Measurements from ENCODE around the gene DDOST. TPM values are rescaled to one million over a fixed set of nuclear protein-coding genes. Genes with fewer than 3 reads are reported as not detected.

Gene DDOST
- total and polyA plus RNA-seq, 2 donors from 2014 or later, result 146 to 206 TPM

DNA sequence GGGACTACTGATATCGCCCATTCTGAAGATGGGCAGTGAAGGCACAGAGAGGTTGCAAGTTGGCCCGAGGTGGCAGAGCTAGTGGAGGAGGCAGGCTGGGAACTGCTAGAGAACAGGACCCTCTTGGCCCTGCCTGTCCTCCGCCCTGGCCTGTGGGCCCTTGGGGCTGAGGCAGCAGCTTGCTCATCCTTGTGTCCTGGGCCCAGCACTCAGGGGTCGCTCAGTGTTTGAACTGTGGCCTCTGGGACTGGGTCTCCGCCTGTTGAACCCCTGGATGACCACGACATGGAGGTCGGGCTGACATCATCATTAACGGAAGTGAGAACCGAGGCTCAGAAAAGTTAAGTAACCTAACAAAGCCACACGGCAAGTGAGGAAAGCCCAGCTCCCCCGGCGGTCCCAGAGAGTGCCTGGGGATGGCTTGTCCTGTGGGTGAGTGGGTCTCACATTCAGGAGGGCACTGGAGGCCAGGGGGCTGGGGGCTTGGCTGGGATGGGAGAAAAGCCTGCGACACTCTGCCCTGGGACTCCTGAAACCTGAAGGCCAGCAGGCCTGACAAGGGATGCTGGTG, 23.0 kb upstream of the DDOST start:
- Histone ChIP-seq H3K36me3 (ENCODE audit: control insufficient read depth in 2 of 3, insufficient read depth in 3 of 3, low read length in 3 of 3) (no peaks in the 10 kb centered on the region), H3K9me3 (ENCODE audit: control insufficient read depth in 2 of 3, insufficient read depth in 1 of 3, low read length in 3 of 3) (no peaks in the 10 kb centered on the region), H3K27ac (ENCODE audit: low read depth in 2 of 2, low read length in 2 of 2) (peak overlapping the region; percentile 76 to 88), H3K4me1 (ENCODE audit: control insufficient read depth in 2 of 3, insufficient read depth in 2 of 3, low read depth in 1 of 3, low read length in 3 of 3) (peaks cover 0 to 3% (median 0%) of the 10 kb centered on the region in 3 donors), H3K4me3 (ENCODE audit: low read length in 3 of 3) (peak overlapping the region in 1 of 3 donors; percentile 55), H3K9ac (ENCODE audit: low read length in 3 of 3) (peak overlapping the region in 1 of 3 donors; percentile 40), H3K27me3 (ENCODE audit: control insufficient read depth, insufficient read depth, low read length) (no peaks in the 10 kb centered on the region)
- TF ChIP-seq CTCF (IDR thresholded peaks at IDR 0.05; ENCODE audit: borderline replicate concordance, extremely low read depth, insufficient read depth), result no peak
- DNase-seq (no peak), FAIRE-seq (no peak)
- intact Hi-C loops (cut with DNase I), result no loop called here

GRCh38 chr1:20683614-20684013, 22.4 kb upstream of the DDOST start:
- H3K4me3 ChIP-seq (ENCODE audit: low read length in 3 of 3), result no peak overlapping the region
- FAIRE-seq, result no peak
- TF ChIP-seq CTCF (IDR thresholded peaks at IDR 0.05; ENCODE audit: borderline replicate concordance, extremely low read depth, insufficient read depth), result no peak
- H3K9ac ChIP-seq (ENCODE audit: low read length in 3 of 3), result no peak overlapping the region
- no peaks in the 10 kb centered on the region for H3K36me3 ChIP-seq (ENCODE audit: control insufficient read depth in 2 of 3, insufficient read depth in 3 of 3, low read length in 3 of 3)
- DNase-seq, result no peak
- peaks cover 0 to 3% (median 0%) of the 10 kb centered on the region in 3 donors for H3K4me1 ChIP-seq (ENCODE audit: control insufficient read depth in 2 of 3, insufficient read depth in 2 of 3, low read depth in 1 of 3, low read length in 3 of 3)
- H3K9me3 ChIP-seq (ENCODE audit: control insufficient read depth in 2 of 3, insufficient read depth in 1 of 3, low read length in 3 of 3), result no peaks in the 10 kb centered on the region
- intact Hi-C loops (cut with DNase I), result no loop called here
- H3K27ac ChIP-seq (ENCODE audit: low read depth in 2 of 2, low read length in 2 of 2), result peak overlapping the region in 1 of 2 donors; percentile 76
- no peaks in the 10 kb centered on the region for H3K27me3 ChIP-seq (ENCODE audit: control insufficient read depth, insufficient read depth, low read length)

- H3K4me1 ChIP-seq (ENCODE audit: control insufficient read depth in 2 of 3, insufficient read depth in 2 of 3, low read depth in 1 of 3, low read length in 3 of 3), result peaks cover 0 to 3% (median 0%) of the 10 kb centered on the region in 3 donors
- no peak overlapping the region for H3K27ac ChIP-seq (ENCODE audit: low read depth in 2 of 2, low read length in 2 of 2)
- FAIRE-seq, result no peak
- H3K4me3 ChIP-seq (ENCODE audit: low read length in 3 of 3), result no peak overlapping the region
- no peaks in the 10 kb centered on the region for H3K36me3 ChIP-seq (ENCODE audit: control insufficient read depth in 2 of 3, insufficient read depth in 3 of 3, low read length in 3 of 3)
- no peak for DNase-seq
- intact Hi-C loops (cut with DNase I), result no loop called here
- TF ChIP-seq CTCF (IDR thresholded peaks at IDR 0.05; ENCODE audit: borderline replicate concordance, extremely low read depth, insufficient read depth), result no peak
- H3K9ac ChIP-seq (ENCODE audit: low read length in 3 of 3), result no peak overlapping the region
- H3K9me3 ChIP-seq (ENCODE audit: control insufficient read depth in 2 of 3, insufficient read depth in 1 of 3, low read length in 3 of 3), result no peaks in the 10 kb centered on the region
- H3K27me3 ChIP-seq (ENCODE audit: control insufficient read depth, insufficient read depth, low read length), result no peaks in the 10 kb centered on the region
Measured at GRCh38 chr1:20682571-20683236, 21.5 kb upstream of the DDOST start.

Measured in kidney (tissue), 14 donors.